ENCODE measurements around the gene TAF11L5.

DNA sequence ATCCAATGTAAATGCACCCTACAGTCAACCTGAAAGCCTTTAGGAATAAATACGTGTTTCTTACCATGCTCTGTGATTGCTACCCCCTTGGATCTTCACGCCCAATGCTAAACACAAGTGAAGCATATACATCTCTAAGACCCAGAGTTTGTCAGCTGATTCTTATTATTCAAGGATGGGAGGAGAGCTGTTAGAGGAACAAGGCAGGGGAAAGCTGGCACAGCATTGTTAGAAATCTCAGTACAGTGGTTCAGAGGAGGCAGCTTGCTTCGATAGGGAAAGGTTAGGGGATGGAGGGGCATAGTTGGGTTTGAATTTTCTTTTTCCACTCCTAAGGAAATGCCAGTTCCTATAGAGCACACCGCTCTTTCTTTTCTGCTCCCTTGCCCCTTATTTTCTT lies 43.7 kb upstream of the TAF11L5 start:
- TF ChIP-seq, protein P1, sequence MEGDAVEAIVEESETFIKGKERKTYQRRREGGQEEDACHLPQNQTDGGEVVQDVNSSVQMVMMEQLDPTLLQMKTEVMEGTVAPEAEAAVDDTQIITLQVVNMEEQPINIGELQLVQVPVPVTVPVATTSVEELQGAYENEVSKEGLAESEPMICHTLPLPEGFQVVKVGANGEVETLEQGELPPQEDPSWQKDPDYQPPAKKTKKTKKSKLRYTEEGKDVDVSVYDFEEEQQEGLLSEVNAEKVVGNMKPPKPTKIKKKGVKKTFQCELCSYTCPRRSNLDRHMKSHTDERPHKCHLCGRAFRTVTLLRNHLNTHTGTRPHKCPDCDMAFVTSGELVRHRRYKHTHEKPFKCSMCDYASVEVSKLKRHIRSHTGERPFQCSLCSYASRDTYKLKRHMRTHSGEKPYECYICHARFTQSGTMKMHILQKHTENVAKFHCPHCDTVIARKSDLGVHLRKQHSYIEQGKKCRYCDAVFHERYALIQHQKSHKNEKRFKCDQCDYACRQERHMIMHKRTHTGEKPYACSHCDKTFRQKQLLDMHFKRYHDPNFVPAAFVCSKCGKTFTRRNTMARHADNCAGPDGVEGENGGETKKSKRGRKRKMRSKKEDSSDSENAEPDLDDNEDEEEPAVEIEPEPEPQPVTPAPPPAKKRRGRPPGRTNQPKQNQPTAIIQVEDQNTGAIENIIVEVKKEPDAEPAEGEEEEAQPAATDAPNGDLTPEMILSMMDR (conservative IDR thresholded peaks at IDR 0.05; ENCODE audit: low read depth, low read length) = no peak
- TF ChIP-seq BHLHE40 (IDR thresholded peaks at IDR 0.05; ENCODE audit: low read depth, low read length) (no peak), CHD1 (IDR thresholded peaks at IDR 0.05; ENCODE audit: low read depth, low read length) (no peak), SMC3 (IDR thresholded peaks at IDR 0.05; ENCODE audit: low read depth, low read length) (no peak), POLR2A (IDR thresholded peaks at IDR 0.05; ENCODE audit: low read depth, low read length) (no peak)

Data from IMR-90 (cell line).